Endothelial cell of umbilical vein (primary cell): ENCODE results near the gene GRM8. TPM values are rescaled to one million over a fixed set of nuclear protein-coding genes. Genes with fewer than 3 reads are reported as not detected.

ENCODE experiments used
- BruUV-seq: library from RNA; stranded (reverse); fragments of 400-500 nt; replicated peaks from 2 replicates; lab custom pipeline; 2021; lab: Mats Ljungman, UMichigan
- CTCF ChIA-PET: fragments of 300-600, 350-600 bp; sonication (Branson Sonifier 250); formaldehyde crosslinking; loops from one replicate; lab custom pipeline; 2021; ENCODE audit warnings: antibody characterized with exemption, inconsistent platforms; lab: Charles Lee
- POLR2A ChIA-PET: fragments of 300-600, 350-600 bp; sonication (Branson Sonifier 250); formaldehyde crosslinking; loops from one replicate; lab custom pipeline; 2021; ENCODE audit warnings: antibody characterized with exemption, inconsistent platforms; lab: Charles Lee
- DNase-seq: peaks from one replicate; pipeline ENCODE4 v3.0.0-alpha.2; 2011; ENCODE audit warnings: low read depth, low spot score
- FAIRE-seq: peaks from 2 replicates; lab custom pipeline; 2011; peaks lifted over from hg19 to GRCh38; lab: Jason Lieb, UNC
- H2AFZ ChIP-seq: 2 replicates; pipeline ENCODE4 v1.6.0; 2012; ENCODE audit warnings: low read depth, low read length, control low read depth, inconsistent platforms
- H3K27ac ChIP-seq: 2 replicates; pipeline ENCODE4 v1.5.1; 2011; ENCODE audit warnings: low read depth, mild to moderate bottlenecking, control low read depth, low read length, moderate library complexity; ENCODE audit not compliant: insufficient read depth
- H3K27me3 ChIP-seq, 2 experiments: 2 replicates each; pipeline versions ENCODE4 v1.6.0 to v1.6.1; 2011; ENCODE audit warnings: low read length in 2 of 2, mixed read lengths in 1 of 2; ENCODE audit not compliant: control insufficient read depth in 2 of 2, insufficient read depth in 2 of 2
- H3K36me3 ChIP-seq, 2 experiments: 2 replicates in 1 of 2; 3 replicates in 1 of 2; pipeline ENCODE4 v1.5.1; 2011; ENCODE audit warnings: low read length in 2 of 2, mild to moderate bottlenecking in 1 of 2, moderate library complexity in 1 of 2; ENCODE audit not compliant: control insufficient read depth in 2 of 2, insufficient read depth in 2 of 2; ENCODE audit errors: extremely low read depth in 1 of 2
- H3K4me1 ChIP-seq: 3 replicates; pipeline ENCODE4 v1.5.1; 2011; ENCODE audit warnings: mild to moderate bottlenecking, low read length; ENCODE audit not compliant: control insufficient read depth, insufficient read depth; ENCODE audit errors: extremely low read depth
- H3K4me2 ChIP-seq: 2 replicates; pipeline ENCODE4 v1.6.1; 2011; ENCODE audit warnings: low read length, control low read depth, mixed read lengths; ENCODE audit not compliant: insufficient read depth
- H3K4me3 ChIP-seq, 3 experiments: fragments of 200-600 bp in 1 of 3; sonication (generic), shearing (Covaris generic) in 1 of 3; replicated peaks in 1 of 3; 2 replicates each; pipeline ENCODE4 v1.5.1; 2011 to 2016; ENCODE audit warnings: control low read depth in 3 of 3, low read length in 3 of 3, mild to moderate bottlenecking in 2 of 3, inconsistent platforms in 1 of 3, low read depth in 1 of 3, moderate library complexity in 1 of 3; ENCODE audit not compliant: insufficient read depth in 1 of 3
- H3K79me2 ChIP-seq: 2 replicates; pipeline ENCODE4 v1.6.0; 2012; ENCODE audit warnings: low read length, inconsistent platforms; ENCODE audit not compliant: control insufficient read depth, insufficient read depth
- H3K9ac ChIP-seq: replicated peaks from 2 replicates; pipeline ENCODE3; 2011; ENCODE audit warnings: low read length, control low read depth; ENCODE audit not compliant: insufficient read depth; ENCODE audit errors: extremely low read depth
- H3K9me1 ChIP-seq: replicated peaks from 3 replicates; pipeline ENCODE4 v1.6.0; 2011; ENCODE audit warnings: mild to moderate bottlenecking, low read length; ENCODE audit not compliant: control insufficient read depth, insufficient read depth; ENCODE audit errors: extremely low read depth
- H3K9me3 ChIP-seq: replicated peaks from 2 replicates; pipeline ENCODE4 v1.5.1; 2012; ENCODE audit warnings: low read length, inconsistent platforms; ENCODE audit not compliant: control insufficient read depth, insufficient read depth
- H4K20me1 ChIP-seq: replicated peaks from 2 replicates; pipeline ENCODE3; 2011; ENCODE audit warnings: mild to moderate bottlenecking, low read length; ENCODE audit not compliant: control insufficient read depth, insufficient read depth; ENCODE audit errors: extremely low read depth
- EZH2 ChIP-seq: IDR thresholded peaks from 2 replicates; pipeline ENCODE4 v1.6.1; 2012; ENCODE audit warnings: borderline replicate concordance, low read depth, mild to moderate bottlenecking, moderate library complexity, low read length, inconsistent platforms; ENCODE audit not compliant: severe bottlenecking
- FOS ChIP-seq: IDR thresholded peaks from 2 replicates; pipeline ENCODE4 v1.6.1; 2011; ENCODE audit warnings: mild to moderate bottlenecking, low read length, moderate library complexity, borderline replicate concordance; ENCODE audit not compliant: insufficient read depth
- GATA2 ChIP-seq: IDR thresholded peaks from 2 replicates; pipeline ENCODE4 v1.7.0; 2011; ENCODE audit warnings: low read depth, mild to moderate bottlenecking, moderate library complexity, mixed read lengths, low read length; ENCODE audit not compliant: insufficient read length, insufficient read depth
- JUN ChIP-seq: IDR thresholded peaks from 2 replicates; pipeline ENCODE4 v1.6.1; 2011; ENCODE audit warnings: borderline replicate concordance, low read depth; ENCODE audit not compliant: insufficient read length, insufficient read depth
- MAX ChIP-seq: IDR thresholded peaks from 2 replicates; pipeline ENCODE4 v1.6.1; 2011; ENCODE audit not compliant: insufficient read depth, insufficient read length
- MYC ChIP-seq: IDR thresholded peaks from one replicate; pipeline ENCODE4 v1.6.1; 2011; ENCODE audit warnings: mild to moderate bottlenecking, low read depth, low read length
- POLR2A ChIP-seq: IDR thresholded peaks from 2 replicates; pipeline ENCODE4 v1.6.1; 2012; ENCODE audit warnings: low read depth, mild to moderate bottlenecking, control low read depth, low read length
- POLR2AphosphoS5 ChIP-seq: IDR thresholded peaks from 2 replicates; pipeline ENCODE4 v1.6.1; 2012; ENCODE audit warnings: low read depth, mild to moderate bottlenecking, control low read depth, low read length, moderate library complexity; ENCODE audit not compliant: insufficient read depth
- dilution Hi-C: fragments of 300-500 bp; cut with MboI; formaldehyde crosslinking; loops from one replicate; pipeline ENCODE4 v1.15.0; 2019; ENCODE audit warnings: low sequenced_read_pairs; ENCODE audit not compliant: extremely low pct_ligation_motif_present
- intact Hi-C: fragments of 100-400 bp; cut with micrococcal nuclease; formaldehyde crosslinking; loops from one replicate; pipeline ENCODE4 v1.10.0; 2022
- polyA plus RNA-seq, 4 experiments: library from polyadenylated mRNA; depleted of rRNA in 3 of 4; stranded (reverse) in 3 of 4; unstranded in 1 of 4; fragments of >200 nt; gene quantifications; 2 replicates each; pipeline versions ENCODE4 v1.2.1 to v1.2.3, GENCODE V29; 2011 to 2012; ENCODE audit warnings: missing spikeins in 1 of 4
- total RNA-seq: library from RNA; stranded (reverse); gene quantifications from 2 replicates; pipeline ENCODE4 v1.2.3, GENCODE V29; 2021
- TF ChIP-seq, protein P1 (sequence below), 2 donors: IDR thresholded peaks; 1 replicate in 1 of 2; 2 replicates in 1 of 2; pipeline ENCODE4 v1.5.1; 2011; ENCODE audit warnings: low read length in 2 of 2, mild to moderate bottlenecking in 2 of 2, moderate library complexity in 2 of 2, control low read depth in 1 of 2, inconsistent platforms in 1 of 2, low read depth in 1 of 2; ENCODE audit not compliant: insufficient read depth in 1 of 2; ENCODE audit errors: extremely low read depth in 1 of 2

The GRM8 gene
- total and polyA plus RNA-seq, 2 donors (not counting 3 experiments of a cell fraction or from before 2014, with no cell fraction given), result not detected

DNA sequence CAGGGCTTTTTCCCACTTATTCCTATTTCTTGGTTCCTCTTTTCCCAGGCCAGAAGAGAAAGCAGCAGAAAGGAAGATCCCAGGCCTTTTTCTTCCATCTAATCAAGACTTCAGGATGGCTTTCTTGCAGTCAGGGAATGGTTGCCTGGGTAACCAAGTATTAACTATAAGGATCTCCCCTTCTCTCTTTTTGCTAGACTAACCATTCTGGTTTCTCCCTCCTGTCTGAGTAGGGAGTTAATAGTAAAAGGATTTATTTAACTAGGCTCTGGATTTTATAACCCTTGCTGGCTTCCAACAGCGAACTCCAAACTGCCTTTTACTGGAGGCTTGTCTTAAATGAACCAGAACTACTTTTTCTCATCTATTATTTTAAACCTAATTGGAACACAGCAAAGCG lies 90.4 kb downstream of the GRM8 start:
- no peaks in the 10 kb centered on the region for H3K79me2 ChIP-seq
- H3K36me3 ChIP-seq, result no peaks in the 10 kb centered on the region
- DNase-seq, result no peak
- no peaks in the 10 kb centered on the region for H3K9me3 ChIP-seq
- dilution Hi-C loops (no loop called here), intact Hi-C loops (no loop called here)
- H3K4me1 ChIP-seq, result no peaks in the 10 kb centered on the region
- no peak overlapping the region for H3K27ac ChIP-seq
- ChIA-PET CTCF (no interaction called here), POLR2A (no interaction called here)
- no peak for TF ChIP-seq EZH2
- TF ChIP-seq POLR2A, result no peak
- no peak for TF ChIP-seq MYC
- no peak for TF ChIP-seq FOS
- TF ChIP-seq GATA2, result no peak
- no peak for TF ChIP-seq JUN
- no peak for TF ChIP-seq MAX
- TF ChIP-seq POLR2AphosphoS5, result no peak
- TF ChIP-seq, protein P1, sequence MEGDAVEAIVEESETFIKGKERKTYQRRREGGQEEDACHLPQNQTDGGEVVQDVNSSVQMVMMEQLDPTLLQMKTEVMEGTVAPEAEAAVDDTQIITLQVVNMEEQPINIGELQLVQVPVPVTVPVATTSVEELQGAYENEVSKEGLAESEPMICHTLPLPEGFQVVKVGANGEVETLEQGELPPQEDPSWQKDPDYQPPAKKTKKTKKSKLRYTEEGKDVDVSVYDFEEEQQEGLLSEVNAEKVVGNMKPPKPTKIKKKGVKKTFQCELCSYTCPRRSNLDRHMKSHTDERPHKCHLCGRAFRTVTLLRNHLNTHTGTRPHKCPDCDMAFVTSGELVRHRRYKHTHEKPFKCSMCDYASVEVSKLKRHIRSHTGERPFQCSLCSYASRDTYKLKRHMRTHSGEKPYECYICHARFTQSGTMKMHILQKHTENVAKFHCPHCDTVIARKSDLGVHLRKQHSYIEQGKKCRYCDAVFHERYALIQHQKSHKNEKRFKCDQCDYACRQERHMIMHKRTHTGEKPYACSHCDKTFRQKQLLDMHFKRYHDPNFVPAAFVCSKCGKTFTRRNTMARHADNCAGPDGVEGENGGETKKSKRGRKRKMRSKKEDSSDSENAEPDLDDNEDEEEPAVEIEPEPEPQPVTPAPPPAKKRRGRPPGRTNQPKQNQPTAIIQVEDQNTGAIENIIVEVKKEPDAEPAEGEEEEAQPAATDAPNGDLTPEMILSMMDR (IDR thresholded peaks at IDR 0.05; ENCODE audit: extremely low read depth in 1 of 2, insufficient read depth in 1 of 2, low read depth in 1 of 2, low read length in 2 of 2), result no peak
- no peaks in the 10 kb centered on the region for H4K20me1 ChIP-seq
- no peak overlapping the region for H3K4me2 ChIP-seq
- H3K9me1 ChIP-seq, result no peaks in the 10 kb centered on the region
- no peak overlapping the region for H3K9ac ChIP-seq
- BruUV-seq, result no TSS peak
- no peak for FAIRE-seq
- H3K4me3 ChIP-seq, result no peak overlapping the region
- H2AFZ ChIP-seq, result no peak overlapping the region
- H3K27me3 ChIP-seq, result no peaks in the 10 kb centered on the region
